Karpas-422 (cell line): Measurements from ENCODE around the gene BCAR3. TPM values are rescaled to one million over a fixed set of nuclear protein-coding genes. Genes with fewer than 3 reads are reported as not detected.

ENCODE experiments used
- DNase-seq: peaks from one replicate; pipeline ENCODE4 v3.0.0-alpha.2; 2015
- H2AFZ ChIP-seq: fragments of 200-600 bp; sonication (generic); 2 replicates; pipeline ENCODE4 v1.6.1; 2014; ENCODE audit warnings: antibody characterized with exemption, low read length, mixed read lengths
- H3K27ac ChIP-seq: fragments of 200-600 bp; sonication (generic); 2 replicates; pipeline ENCODE4 v1.5.1; 2014; ENCODE audit warnings: mild to moderate bottlenecking, low read length, moderate library complexity
- H3K27me3 ChIP-seq: fragments of 200-600 bp; sonication (generic); 2 replicates; pipeline ENCODE4 v1.6.1; 2014; ENCODE audit warnings: low read length, mixed read lengths
- H3K36me3 ChIP-seq: fragments of 200-600 bp; sonication (generic); 2 replicates; pipeline ENCODE4 v1.6.1; 2014; ENCODE audit warnings: low read length, mixed read lengths; ENCODE audit not compliant: insufficient read depth
- H3K4me1 ChIP-seq: fragments of 200-600 bp; sonication (generic); 2 replicates; pipeline ENCODE4 v1.6.1; 2014; ENCODE audit warnings: mild to moderate bottlenecking, low read length, mixed read lengths
- H3K4me2 ChIP-seq: fragments of 200-600 bp; sonication (generic); 2 replicates; pipeline ENCODE4 v1.6.1; 2014; ENCODE audit warnings: low read length, low read depth, mild to moderate bottlenecking; ENCODE audit not compliant: poor library complexity, severe bottlenecking
- H3K4me3 ChIP-seq: fragments of 200-600 bp; sonication (generic); 2 replicates; pipeline ENCODE4 v1.5.1; 2014; ENCODE audit warnings: mild to moderate bottlenecking, antibody characterized with exemption, low read length, mixed read lengths
- H3K79me2 ChIP-seq: fragments of 200-600 bp; sonication (generic); 2 replicates; pipeline ENCODE4 v1.6.1; 2014; ENCODE audit warnings: mild to moderate bottlenecking, low read length, mixed read lengths
- H3K9ac ChIP-seq: fragments of 200-600 bp; sonication (generic); 2 replicates; pipeline ENCODE4 v1.6.0; 2014; ENCODE audit warnings: low read length
- H3K9me2 ChIP-seq: fragments of 200-600 bp; sonication (generic), shearing (Covaris generic); replicated peaks from 2 replicates; pipeline ENCODE4 v1.6.0; 2014; ENCODE audit warnings: mild to moderate bottlenecking, low read length, moderate library complexity; ENCODE audit not compliant: insufficient read depth
- H3K9me3 ChIP-seq: fragments of 300-700, 200-600 bp; sonication (generic); 2 replicates; pipeline ENCODE4 v1.6.1; 2014; ENCODE audit warnings: low read length, mixed read lengths
- H4K20me1 ChIP-seq: fragments of 200-600 bp; sonication (generic); 2 replicates; pipeline ENCODE4 v1.6.1; 2014; ENCODE audit warnings: mild to moderate bottlenecking, antibody characterized with exemption, low read length, low read depth; ENCODE audit not compliant: insufficient read depth
- total RNA-seq: library from RNA; depleted of rRNA; stranded (reverse); fragments of >200 nt; shearing (Covaris generic); gene quantifications from 2 replicates; pipeline ENCODE4 v1.2.3, GENCODE V29; 2014; ENCODE audit warnings: low replicate concordance

Gene BCAR3
- total RNA-seq, 1 experiment from 2014 or later, result 9.9 TPM

GRCh38 chr1:93695411-93696005 lies 13.9 kb upstream of the BCAR3 start:
- H3K9me2 ChIP-seq, result no peaks in the 10 kb centered on the region
- no peak overlapping the region for H3K4me3 ChIP-seq
- no peaks in the 10 kb centered on the region for H3K27me3 ChIP-seq
- DNase-seq, result peak; percentile 73
- peak overlapping the region; percentile 21 for H3K4me2 ChIP-seq
- H4K20me1 ChIP-seq, result no peaks in the 10 kb centered on the region
- no peaks in the 10 kb centered on the region for H3K9me3 ChIP-seq
- no peaks in the 10 kb centered on the region for H3K36me3 ChIP-seq
- no peaks in the 10 kb centered on the region for H3K79me2 ChIP-seq
- peaks cover 44% of the 10 kb centered on the region for H3K4me1 ChIP-seq
- H3K27ac ChIP-seq, result no peak overlapping the region
- H2AFZ ChIP-seq, result no peak overlapping the region
- H3K9ac ChIP-seq, result no peak overlapping the region

DNA sequence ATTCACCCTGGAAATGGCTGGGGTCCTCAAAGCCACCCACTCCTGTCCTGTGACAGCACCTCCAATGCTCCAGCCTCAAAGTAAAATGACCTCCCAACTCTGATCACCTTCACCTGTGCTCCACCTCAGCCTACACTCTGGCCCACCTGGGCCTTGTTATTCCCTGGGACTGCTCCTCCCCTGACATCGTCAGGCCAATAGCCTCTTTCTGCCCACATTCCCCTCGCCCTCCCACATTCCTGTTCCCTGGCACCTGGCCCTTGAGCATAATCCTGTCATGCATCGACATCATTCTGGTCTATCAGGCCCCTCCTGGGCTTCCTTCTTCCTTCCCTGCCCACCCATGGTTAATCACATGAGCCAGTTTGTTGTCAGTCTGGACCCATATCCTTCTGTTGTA lies 13.2 kb upstream of the BCAR3 start:
- Histone ChIP-seq H3K36me3 (no peaks in the 10 kb centered on the region), H3K79me2 (no peaks in the 10 kb centered on the region), H3K9me2 (no peaks in the 10 kb centered on the region), H3K4me1 (peaks cover 51% of the 10 kb centered on the region), H3K9me3 (no peaks in the 10 kb centered on the region), H3K4me2 (no peak overlapping the region), H2AFZ (no peak overlapping the region), H3K4me3 (no peak overlapping the region), H3K9ac (no peak overlapping the region), H3K27ac (no peak overlapping the region), H4K20me1 (no peaks in the 10 kb centered on the region), H3K27me3 (no peaks in the 10 kb centered on the region)
- no peak for DNase-seq

- Histone ChIP-seq H3K9me2 (no peaks in the 10 kb centered on the region), H3K9me3 (no peaks in the 10 kb centered on the region), H3K4me3 (no peak overlapping the region), H3K4me2 (no peak overlapping the region), H3K36me3 (no peaks in the 10 kb centered on the region), H2AFZ (no peak overlapping the region), H3K9ac (no peak overlapping the region), H3K27me3 (no peaks in the 10 kb centered on the region), H3K4me1 (peaks cover 59% of the 10 kb centered on the region), H3K27ac (no peak overlapping the region), H4K20me1 (no peaks in the 10 kb centered on the region), H3K79me2 (no peaks in the 10 kb centered on the region)
- DNase-seq, result no peak
Observed at GRCh38 chr1:93694039-93694438, 12.4 kb upstream of the BCAR3 start.

DNA sequence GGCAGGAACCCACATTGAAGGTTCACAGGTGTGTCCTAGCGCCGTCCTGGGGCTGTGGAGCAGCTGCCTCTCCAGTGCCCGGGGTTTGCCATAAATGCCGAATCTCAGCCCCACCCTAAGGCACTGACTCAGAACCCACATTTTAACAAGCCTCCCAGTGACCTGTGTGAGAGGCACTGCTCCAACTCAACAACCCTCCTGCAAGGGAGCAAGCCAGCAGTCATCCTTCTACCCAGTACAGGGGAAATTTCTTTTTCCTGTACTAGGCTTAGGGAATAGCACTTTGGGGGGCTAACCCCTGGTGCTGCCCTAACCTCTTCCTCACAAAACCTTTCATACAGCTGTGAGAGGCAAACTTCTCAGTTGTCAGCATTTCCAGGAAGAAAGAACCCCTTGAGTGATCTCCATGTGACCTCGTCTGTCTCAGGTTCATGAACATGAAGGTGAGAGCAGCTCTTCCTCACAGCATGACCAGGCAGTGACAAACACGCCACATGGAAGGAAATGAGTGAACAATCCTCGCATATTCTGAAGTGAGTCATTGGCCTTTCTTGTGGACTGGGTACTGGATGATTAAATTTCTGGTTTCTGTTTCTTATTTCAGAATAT lies 11.4 kb upstream of the BCAR3 start:
- Histone ChIP-seq H2AFZ (no peak overlapping the region), H3K27me3 (no peaks in the 10 kb centered on the region), H4K20me1 (no peaks in the 10 kb centered on the region), H3K4me1 (peaks cover 65% of the 10 kb centered on the region), H3K9ac (no peak overlapping the region), H3K4me3 (no peak overlapping the region; the same call in 1 of the 2 replicates), H3K79me2 (no peaks in the 10 kb centered on the region), H3K36me3 (no peaks in the 10 kb centered on the region), H3K9me3 (no peaks in the 10 kb centered on the region), H3K9me2 (no peaks in the 10 kb centered on the region), H3K4me2 (no peak overlapping the region), H3K27ac (no peak overlapping the region)
- no peak for DNase-seq

- no peaks in the 10 kb centered on the region for H3K27me3 ChIP-seq
- H3K4me1 ChIP-seq, result peaks cover 71% of the 10 kb centered on the region
- H2AFZ ChIP-seq, result no peak overlapping the region
- no peaks in the 10 kb centered on the region for H3K79me2 ChIP-seq
- no peaks in the 10 kb centered on the region for H3K36me3 ChIP-seq
- no peak for DNase-seq
- no peaks in the 10 kb centered on the region for H3K9me2 ChIP-seq
- H3K9ac ChIP-seq, result 0 out of 2 replicates have a peak overlapping the region, but pooled peaks have one; percentile 19
- no peak overlapping the region; the same call in 1 of the 2 replicates for H3K4me3 ChIP-seq
- H3K4me2 ChIP-seq, result peak overlapping the region; percentile 8
- no peaks in the 10 kb centered on the region for H4K20me1 ChIP-seq
- H3K9me3 ChIP-seq, result no peaks in the 10 kb centered on the region
- no peak overlapping the region for H3K27ac ChIP-seq
Observed at GRCh38 chr1:93692451-93692861, 10.8 kb upstream of the BCAR3 start.

GRCh38 chr1:93692026-93692425 lies 10.4 kb upstream of the BCAR3 start:
- Histone ChIP-seq H3K79me2 (no peaks in the 10 kb centered on the region), H3K4me2 (peak overlapping the region; percentile 8), H3K27ac (no peak overlapping the region), H4K20me1 (no peaks in the 10 kb centered on the region), H3K36me3 (no peaks in the 10 kb centered on the region), H3K9ac (no peak overlapping the region), H3K9me2 (no peaks in the 10 kb centered on the region), H3K4me1 (peaks cover 71% of the 10 kb centered on the region), H3K4me3 (no peak overlapping the region), H3K9me3 (no peaks in the 10 kb centered on the region), H3K27me3 (no peaks in the 10 kb centered on the region), H2AFZ (no peak overlapping the region)
- DNase-seq, result no peak

GRCh38 chr1:93690921-93691789 lies 9.5 kb upstream of the BCAR3 start:
- Histone ChIP-seq H3K9ac (no peak overlapping the region), H3K79me2 (no peaks in the 10 kb centered on the region)

DNA sequence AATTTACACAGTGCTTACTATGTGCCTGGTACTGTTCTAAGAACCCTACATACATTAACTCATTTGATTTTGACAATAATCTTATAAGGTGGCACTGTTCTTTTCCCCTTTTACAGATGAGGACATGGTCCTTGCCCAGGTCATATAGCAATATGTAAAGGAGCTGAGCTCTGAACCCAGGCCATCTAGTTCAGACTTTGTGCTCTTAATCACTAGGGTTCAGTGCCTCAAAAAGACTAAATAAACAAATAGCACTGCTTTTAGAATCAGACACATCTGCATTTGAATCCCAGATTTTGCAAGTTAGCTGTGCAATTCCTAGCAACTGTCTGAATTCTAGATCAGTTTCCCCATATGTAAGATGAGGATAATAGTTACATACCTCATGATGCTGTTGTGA lies 8.7 kb upstream of the BCAR3 start:
- H3K4me3 ChIP-seq, result no peak overlapping the region
- no peaks in the 10 kb centered on the region for H3K79me2 ChIP-seq
- H4K20me1 ChIP-seq, result no peaks in the 10 kb centered on the region
- peaks cover 79% of the 10 kb centered on the region for H3K4me1 ChIP-seq
- no peak overlapping the region for H3K9ac ChIP-seq
- H3K4me2 ChIP-seq, result peak overlapping the region; percentile 59
- H3K9me2 ChIP-seq, result no peaks in the 10 kb centered on the region
- H3K36me3 ChIP-seq, result no peaks in the 10 kb centered on the region
- H2AFZ ChIP-seq, result no peak overlapping the region
- no peaks in the 10 kb centered on the region for H3K27me3 ChIP-seq
- no peak for DNase-seq
- H3K9me3 ChIP-seq, result no peaks in the 10 kb centered on the region
- H3K27ac ChIP-seq, result peak overlapping the region; percentile 25; the same call in 1 of the 2 replicates

More at GRCh38 chr1:93690921-93691789, 9.5 kb upstream of the BCAR3 start:
- Histone ChIP-seq H4K20me1 (no peaks in the 10 kb centered on the region), H3K36me3 (no peaks in the 10 kb centered on the region), H3K4me2 (peak overlapping the region; percentile 59), H2AFZ (no peak overlapping the region), H3K27me3 (no peaks in the 10 kb centered on the region), H3K27ac (no peak overlapping the region), H3K9me2 (no peaks in the 10 kb centered on the region), H3K4me3 (no peak overlapping the region), H3K9me3 (no peaks in the 10 kb centered on the region), H3K4me1 (peaks cover 79% of the 10 kb centered on the region)
- no peak for DNase-seq
